Lung (tissue), 12 donors: ENCODE results near the gene NOTCH2. TPM values are rescaled to one million over a fixed set of nuclear protein-coding genes. Genes with fewer than 3 reads are reported as not detected.
"Not testable (repeated sequence)": the region's sequence is repeated elsewhere in the genome, so short reads cannot be mapped to it uniquely, and the experiment has no call there.

Source experiments
- ATAC-seq: fragments of 200-7000 bp; cut with Tn5 transposase; one replicate; pipeline ENCODE4 v1.9.1; 2020; ENCODE audit warnings: moderate number of reproducible peaks; ENCODE audit not compliant: insufficient read depth, low FRiP score
- DNase-seq, 3 donors: peaks; one replicate each; pipeline ENCODE4 v3.0.0-alpha.2; 2013 to 2017
- H3K27ac ChIP-seq, 2 donors: one replicate each; pipeline ENCODE4 v1.5.1; 2013; ENCODE audit warnings: mild to moderate bottlenecking in 2 of 2, moderate library complexity in 2 of 2, control low read depth in 1 of 2, inconsistent platforms in 1 of 2, low read depth in 1 of 2, low read length in 1 of 2
- H3K27me3 ChIP-seq, 3 donors: one replicate each; pipeline ENCODE4 v1.5.1; 2013; ENCODE audit warnings: low read length in 2 of 3; ENCODE audit not compliant: control insufficient read depth in 3 of 3, insufficient read depth in 3 of 3
- H3K36me3 ChIP-seq, 4 donors: one replicate each; pipeline ENCODE4 v1.5.1; 2013; ENCODE audit warnings: low read length in 4 of 4, mild to moderate bottlenecking in 1 of 4, moderate library complexity in 1 of 4; ENCODE audit not compliant: control insufficient read depth in 4 of 4, insufficient read depth in 4 of 4
- H3K4me1 ChIP-seq, 5 donors: one replicate each; pipeline ENCODE4 v1.5.1; 2013; ENCODE audit warnings: low read length in 5 of 5, mild to moderate bottlenecking in 2 of 5, moderate library complexity in 1 of 5; ENCODE audit not compliant: control insufficient read depth in 5 of 5, insufficient read depth in 5 of 5
- H3K4me3 ChIP-seq: one replicate; pipeline ENCODE4 v1.5.1; 2013; ENCODE audit warnings: mild to moderate bottlenecking, control low read depth, moderate library complexity
- H3K9ac ChIP-seq, 2 donors: one replicate each; pipeline ENCODE4 v1.5.1; 2013; ENCODE audit warnings: low read length in 2 of 2, control low read depth in 1 of 2; ENCODE audit not compliant: insufficient read depth in 1 of 2
- H3K9me3 ChIP-seq, 4 donors: one replicate each; pipeline ENCODE4 v1.5.1; 2013; ENCODE audit warnings: low read length in 3 of 4, mild to moderate bottlenecking in 1 of 4, moderate library complexity in 1 of 4; ENCODE audit not compliant: control insufficient read depth in 4 of 4, insufficient read depth in 3 of 4
- CTCF ChIP-seq: IDR thresholded peaks from 2 replicates; pipeline ENCODE4 v1.5.1; 2012; ENCODE audit warnings: mild to moderate bottlenecking; ENCODE audit errors: control extremely low read depth, extremely low read depth
- WGBS, 2 donors: extraction: QIAGEN DNeasy Blood & Tissue Kit; methylation state at CpG; one replicate each; pipeline ENCODE4 v1.1.7; 2013; 5-methylcytosine and 5-hydroxymethylcytosine counted together
- polyA plus RNA-seq, 2 donors: library from polyadenylated mRNA; stranded (reverse); fragments of 200-250 nt; gene quantifications; one replicate each; pipeline ENCODE4 v1.2.1, GENCODE V29; 2013
- total RNA-seq, 2 donors: library from RNA; depleted of rRNA in 1 of 2; stranded (reverse); fragments of >200 nt in 1 of 2; gene quantifications; one replicate each; pipeline ENCODE4 v1.2.1, GENCODE V29; 2014 to 2021
- donor health status: control.
- donor health status: control.
- donor health status: Bipolar disorder and iron deficiency.
- donor health status: healthy.
- donor health status: DM: yes; HTN: yes; CAD: no.

Gene NOTCH2
- total and polyA plus RNA-seq, 4 donors, result 6.8 to 179 (median 80.3) TPM

- no peaks in the 10 kb centered on the region for H3K9me3 ChIP-seq
- WGBS, 2 donors, result 79 to 92% methylated on average over 5 of the region's 5 CpGs
- H3K27me3 ChIP-seq, result no peaks in the 10 kb centered on the region
- no peak overlapping the region for H3K27ac ChIP-seq
- H3K4me3 ChIP-seq, result no peak overlapping the region
- DNase-seq, result no peak
- no peak overlapping the region for H3K9ac ChIP-seq
- no peak for TF ChIP-seq CTCF
- H3K4me1 ChIP-seq, result peaks cover 0 to 11% (median 0%) of the 10 kb centered on the region in 5 donors
- ATAC-seq, result no peak
- H3K36me3 ChIP-seq, result peaks cover 0 to 7% (median 2%) of the 10 kb centered on the region in 4 donors
These were observed 88.0 kb downstream of the NOTCH2 start for GRCh38 chr1:119981496-119981895.

GRCh38 chr1:119978018-119978505 is 91.4 kb downstream of the NOTCH2 start:
- WGBS, 2 donors, result 46 to 53% methylated on average over 4 of the region's 4 CpGs

GRCh38 chr1:119977113-119977736 is 92.2 kb downstream of the NOTCH2 start:
- WGBS, 2 donors, result 89 to 90% methylated on average over 8 of the region's 8 CpGs
- not testable (repeated sequence) for ATAC-seq, H3K36me3 ChIP-seq, H3K27me3 ChIP-seq, DNase-seq, H3K4me1 ChIP-seq, H3K9me3 ChIP-seq, H3K4me3 ChIP-seq, H3K27ac ChIP-seq, H3K9ac ChIP-seq

More at GRCh38 chr1:119978018-119978505, 91.4 kb downstream of the NOTCH2 start:
- peak; percentile 68 for ATAC-seq
- no peak for TF ChIP-seq CTCF
- no peak for DNase-seq
- Histone ChIP-seq H3K9ac (no peak overlapping the region), H3K36me3 (peaks cover 0 to 7% (median 0%) of the 10 kb centered on the region in 4 donors), H3K4me3 (no peak overlapping the region), H3K27me3 (no peaks in the 10 kb centered on the region), H3K9me3 (no peaks in the 10 kb centered on the region), H3K27ac (peak overlapping the region in 1 of 2 donors; percentile 41), H3K4me1 (peaks cover 0 to 11% (median 0%) of the 10 kb centered on the region in 5 donors)

GRCh38 chr1:119975582-119976254 is 93.7 kb downstream of the NOTCH2 start:
- H3K4me1 ChIP-seq, H3K27ac ChIP-seq, H3K9me3 ChIP-seq, H3K27me3 ChIP-seq, ATAC-seq, H3K4me3 ChIP-seq, H3K9ac ChIP-seq: not testable (repeated sequence)
- DNase-seq, result peak in 2 of 3 donors; percentile 18 to 36
- WGBS, 2 donors, result 90 to 92% methylated on average over 5 of the region's 5 CpGs
- H3K36me3 ChIP-seq, result peaks cover 0 to 11% (median 2%) of the 10 kb centered on the region in 4 donors
